NCI-H1436 treated with DMSO at 0.1 percent for 48 hours (cell line): ENCODE measurements around the gene RNPC3.

Experiments
- DNase-seq: peaks from one replicate; lab custom pipeline; 2025; lab: John Stamatoyannopoulos, UW

RNPC3 gene, protein sequence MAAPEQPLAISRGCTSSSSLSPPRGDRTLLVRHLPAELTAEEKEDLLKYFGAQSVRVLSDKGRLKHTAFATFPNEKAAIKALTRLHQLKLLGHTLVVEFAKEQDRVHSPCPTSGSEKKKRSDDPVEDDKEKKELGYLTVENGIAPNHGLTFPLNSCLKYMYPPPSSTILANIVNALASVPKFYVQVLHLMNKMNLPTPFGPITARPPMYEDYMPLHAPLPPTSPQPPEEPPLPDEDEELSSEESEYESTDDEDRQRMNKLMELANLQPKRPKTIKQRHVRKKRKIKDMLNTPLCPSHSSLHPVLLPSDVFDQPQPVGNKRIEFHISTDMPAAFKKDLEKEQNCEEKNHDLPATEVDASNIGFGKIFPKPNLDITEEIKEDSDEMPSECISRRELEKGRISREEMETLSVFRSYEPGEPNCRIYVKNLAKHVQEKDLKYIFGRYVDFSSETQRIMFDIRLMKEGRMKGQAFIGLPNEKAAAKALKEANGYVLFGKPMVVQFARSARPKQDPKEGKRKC

DNA sequence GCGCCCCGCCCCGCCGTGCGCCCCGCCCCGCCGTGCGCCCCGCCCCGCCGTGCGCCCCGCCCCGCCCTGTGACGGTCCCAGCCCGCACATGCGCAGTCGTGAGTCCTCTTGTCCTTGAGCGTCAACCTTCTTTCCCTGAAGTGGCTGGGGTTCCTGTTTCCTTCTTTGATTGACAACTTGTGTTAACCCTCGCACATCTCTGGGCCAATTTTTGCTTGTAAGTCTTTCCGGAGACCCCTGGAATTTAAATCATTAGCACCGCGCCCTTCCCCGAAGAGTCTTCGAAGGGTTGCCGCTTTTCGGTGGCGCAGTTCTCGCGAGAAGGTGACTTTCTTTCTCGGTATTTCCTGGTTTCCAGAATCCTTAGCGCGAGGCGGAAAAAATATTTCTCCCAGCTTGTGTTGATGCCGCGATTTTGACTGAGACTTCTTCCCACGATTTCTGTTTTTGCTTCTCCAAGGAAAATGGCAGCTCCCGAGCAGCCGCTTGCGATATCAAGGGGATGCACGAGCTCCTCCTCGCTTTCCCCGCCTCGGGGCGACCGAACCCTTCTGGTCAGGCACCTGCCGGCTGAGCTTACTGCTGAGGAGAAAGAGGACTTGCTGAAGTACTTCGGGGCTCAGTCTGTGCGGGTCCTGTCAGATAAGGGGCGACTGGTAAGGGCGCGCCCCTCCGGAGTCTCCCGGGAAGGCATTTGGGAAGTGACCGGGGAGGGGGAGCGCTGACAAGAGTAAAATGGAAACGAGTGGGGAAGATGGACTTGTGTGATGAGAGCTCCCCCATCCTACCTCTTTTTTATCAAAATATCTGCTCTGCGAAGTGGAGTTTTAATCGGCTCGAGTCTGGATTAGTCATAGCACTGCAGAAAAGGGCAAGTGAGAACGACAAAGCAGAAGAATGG is at the start of gene RNPC3:
Gene RNPC3 (plus strand): TSS at position 93 of the 901 bp plus-strand sequence. CDS start 372 bp downstream, at position 465.
- peak; percentile 64 for DNase-seq

DNA sequence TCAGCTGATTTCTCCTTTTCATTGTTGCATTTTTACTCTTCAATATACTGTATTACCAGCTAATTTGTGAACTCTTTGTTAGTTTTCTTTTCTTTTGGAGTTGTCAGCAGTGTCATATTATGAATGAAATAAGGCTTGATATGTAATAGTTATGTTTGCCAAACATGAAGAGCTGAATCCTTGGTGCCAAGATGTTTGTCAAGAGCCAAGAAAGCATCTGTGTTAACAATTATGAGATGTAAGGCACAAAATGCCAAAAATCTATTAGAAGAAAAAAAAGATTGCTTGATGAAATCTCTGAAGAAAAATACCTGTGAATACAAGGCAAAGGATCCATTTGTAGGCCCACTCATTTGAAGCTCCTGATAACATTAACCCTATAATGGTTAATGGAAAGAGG is 48.4 kb upstream of the RNPC3 start:
- DNase-seq, result no peak

DNA sequence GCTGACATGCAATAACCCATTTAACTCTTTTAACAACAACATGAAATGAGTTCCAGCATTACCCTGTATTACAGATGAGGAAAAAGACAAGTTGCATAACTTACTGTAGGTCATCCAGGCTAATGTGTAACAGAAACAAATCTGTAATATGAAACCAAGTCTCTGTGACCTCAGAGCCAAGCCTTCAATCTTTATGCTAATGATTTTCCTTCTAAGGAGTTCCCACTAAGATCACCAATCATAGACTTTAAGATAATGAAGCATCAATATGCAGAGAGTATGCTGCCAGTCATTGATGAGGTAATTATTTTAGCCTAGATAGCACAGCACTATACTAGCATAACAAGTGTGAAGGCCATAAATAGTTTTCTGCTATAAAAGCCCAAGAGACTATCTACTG is 35.6 kb upstream of the RNPC3 start:
- DNase-seq, result no peak

DNA sequence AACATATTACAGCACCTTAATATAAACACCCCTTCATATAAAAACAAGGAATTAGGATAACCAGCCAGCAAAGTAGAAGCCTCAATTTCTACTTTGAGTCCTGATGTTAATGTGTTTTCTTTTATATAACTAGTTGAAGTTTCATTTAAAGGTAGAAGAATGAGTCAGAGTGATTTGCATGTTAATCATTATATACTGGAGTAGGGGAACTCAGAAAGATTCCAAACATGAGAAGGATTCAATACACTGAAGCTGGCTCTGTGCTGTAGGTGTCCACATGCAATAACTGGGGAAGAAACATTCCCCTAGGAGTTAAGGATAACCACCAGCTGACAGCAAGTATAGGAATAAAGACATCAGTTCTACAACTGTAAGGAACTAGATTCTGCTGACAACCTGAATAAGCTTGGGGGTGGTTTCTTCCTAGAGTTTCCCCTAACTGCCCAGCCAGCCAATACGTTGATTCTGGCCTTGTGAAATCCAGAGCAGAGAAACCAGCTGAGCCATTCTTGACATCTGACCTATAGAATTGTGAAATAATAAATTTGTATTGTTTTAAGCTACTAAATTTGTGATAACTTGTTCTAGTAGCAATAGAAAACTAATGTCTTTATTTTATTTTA is 33.4 kb upstream of the RNPC3 start:
- DNase-seq, result no peak

DNA sequence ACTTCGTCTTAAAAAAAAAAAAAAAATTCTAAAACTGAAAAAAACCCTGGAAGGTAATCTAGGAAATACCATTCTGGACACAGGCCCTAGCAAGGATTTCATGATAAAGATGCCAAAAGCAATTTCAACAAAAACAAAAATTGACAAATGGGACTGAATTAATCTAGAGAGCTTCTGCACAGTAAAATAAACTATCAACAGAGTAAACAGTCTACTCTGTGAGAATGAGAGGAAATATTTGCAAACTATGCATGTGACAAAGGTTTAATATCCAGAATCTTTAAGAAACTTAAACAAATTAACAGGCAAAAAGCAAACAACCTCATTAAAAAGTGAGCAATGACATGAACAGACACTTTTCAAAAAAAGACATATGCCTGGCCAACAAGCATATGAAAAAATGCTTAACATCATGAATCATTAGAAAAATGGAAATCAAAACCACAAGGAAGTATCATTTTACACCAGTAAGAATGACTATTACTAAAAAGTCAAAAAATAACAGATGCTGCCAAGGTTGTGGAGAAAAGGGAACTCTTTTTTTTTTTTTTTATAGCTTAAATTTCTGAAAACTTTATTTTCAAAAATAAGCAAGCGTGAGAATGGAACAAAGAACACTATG is 29.4 kb upstream of the RNPC3 start:
- no peak for DNase-seq

DNA sequence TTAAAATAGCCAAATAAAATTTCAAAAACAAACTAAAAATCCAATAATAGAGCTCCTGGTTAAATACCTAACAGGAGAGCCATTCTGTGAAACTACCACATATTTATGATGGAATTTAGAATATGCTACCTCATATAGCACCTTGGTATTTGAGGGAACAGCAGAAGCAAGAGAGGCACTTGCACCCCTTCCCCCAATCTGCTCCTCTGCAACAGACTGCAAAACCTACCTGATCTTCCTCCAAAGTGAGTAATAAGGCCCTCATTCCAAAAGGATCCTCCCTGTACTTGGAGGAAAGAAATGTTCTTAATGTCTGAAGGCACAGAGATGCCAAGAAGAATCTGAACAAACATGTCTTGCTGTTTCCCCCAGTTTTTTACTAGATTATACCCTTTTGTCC is 28.1 kb upstream of the RNPC3 start:
- DNase-seq, result no peak

DNA sequence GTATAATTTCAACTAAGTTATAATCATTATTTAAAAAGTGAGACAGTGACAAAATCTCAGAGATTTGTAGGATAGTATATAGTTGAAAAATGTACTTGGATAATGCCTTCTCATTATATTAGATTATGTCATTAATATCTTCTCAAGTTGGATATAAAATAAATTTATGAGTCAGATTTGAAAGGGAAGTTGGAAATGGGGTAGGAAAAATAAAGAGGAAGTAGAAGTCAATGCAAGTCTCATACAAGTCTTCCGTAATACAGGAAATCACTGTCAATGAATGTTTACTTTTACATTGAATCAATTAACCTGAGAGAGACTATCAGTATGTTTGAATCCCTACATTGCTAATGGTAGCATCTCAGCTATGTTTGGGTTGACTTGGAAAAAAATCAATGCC is 16.2 kb upstream of the RNPC3 start:
- DNase-seq, result no peak

DNA sequence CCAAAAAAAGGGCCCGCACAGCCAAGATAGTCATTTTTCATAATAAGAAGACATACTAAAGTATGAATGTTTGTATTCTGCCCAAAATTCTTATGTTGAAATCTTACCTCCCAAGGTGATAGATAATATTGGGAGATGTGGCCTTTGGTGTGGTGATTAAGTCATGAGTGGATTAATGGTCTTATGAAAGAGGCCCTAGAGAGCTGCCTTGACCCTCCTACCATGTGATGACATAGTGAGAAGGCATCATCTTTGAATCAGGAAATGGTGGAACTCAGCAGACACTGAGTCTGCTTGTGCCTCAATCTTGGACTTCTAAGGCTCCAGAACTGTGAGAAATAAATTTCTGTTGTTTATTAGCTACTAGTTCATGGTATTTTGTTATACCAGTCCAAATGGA is 11.8 kb upstream of the RNPC3 start:
- DNase-seq, result no peak

DNA sequence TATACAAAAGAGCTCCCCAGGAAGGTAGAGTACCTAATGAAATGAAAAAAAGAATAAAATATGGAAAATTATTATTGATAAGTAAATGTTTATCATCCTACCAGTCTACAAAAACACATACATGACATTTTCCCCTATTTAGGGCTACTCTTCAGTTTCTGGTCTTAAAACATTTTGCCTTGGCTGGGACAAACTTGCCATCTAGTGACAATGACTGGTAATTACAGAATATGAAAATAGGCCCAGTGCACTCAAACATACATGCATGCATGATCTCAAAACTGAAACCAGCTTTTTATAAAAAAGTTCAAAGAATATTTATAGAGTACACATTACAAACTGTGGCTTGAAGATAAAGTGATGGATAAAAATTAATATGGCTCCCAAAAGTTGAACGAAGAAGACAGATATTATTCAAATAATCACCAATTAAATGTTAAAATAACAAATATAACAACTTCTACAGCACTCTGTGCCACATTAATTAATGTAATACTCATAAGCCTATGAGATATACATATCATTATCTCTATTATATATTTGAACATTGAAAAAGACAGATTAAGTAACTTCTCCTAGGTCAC is 10.5 kb upstream of the RNPC3 start:
- DNase-seq, result no peak

DNA sequence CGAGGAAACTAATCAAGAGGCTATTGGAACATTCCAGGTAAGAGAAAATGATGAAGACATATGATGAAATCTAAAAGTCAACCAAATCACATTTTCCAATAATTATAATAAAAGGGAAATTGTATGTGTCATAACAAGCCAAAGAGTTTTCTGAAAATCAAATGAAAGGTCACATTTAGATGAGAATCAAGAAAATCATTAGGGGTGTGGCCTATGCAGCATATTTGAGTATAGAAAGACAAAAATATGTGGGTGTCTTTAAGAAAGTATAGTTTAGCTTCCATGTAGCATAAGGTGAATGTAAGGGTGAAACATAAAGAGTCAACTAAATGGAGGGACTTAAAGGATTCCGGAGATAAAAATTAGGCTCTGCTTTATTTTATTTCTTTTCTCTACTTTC is 9.2 kb upstream of the RNPC3 start:
- DNase-seq, result no peak

DNA sequence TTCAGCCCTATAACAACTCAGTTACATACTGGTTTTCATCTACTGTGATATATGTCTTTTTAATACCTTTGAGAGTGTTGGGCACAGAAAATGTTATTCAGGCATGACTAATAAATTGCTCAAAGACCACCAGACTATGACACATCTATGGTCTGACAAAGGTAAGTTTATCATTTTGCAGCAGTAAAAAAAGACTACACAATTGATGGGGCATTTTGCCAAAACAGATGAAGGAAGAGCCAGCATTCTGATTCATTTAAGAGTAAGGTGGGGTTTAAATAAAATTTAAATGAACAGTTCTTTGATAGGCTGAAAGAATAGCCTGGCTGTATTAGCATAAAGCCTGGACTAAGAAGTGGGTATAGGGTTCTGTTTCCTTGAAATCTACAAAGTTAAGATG is 8.8 kb upstream of the RNPC3 start:
- no peak for DNase-seq

DNA sequence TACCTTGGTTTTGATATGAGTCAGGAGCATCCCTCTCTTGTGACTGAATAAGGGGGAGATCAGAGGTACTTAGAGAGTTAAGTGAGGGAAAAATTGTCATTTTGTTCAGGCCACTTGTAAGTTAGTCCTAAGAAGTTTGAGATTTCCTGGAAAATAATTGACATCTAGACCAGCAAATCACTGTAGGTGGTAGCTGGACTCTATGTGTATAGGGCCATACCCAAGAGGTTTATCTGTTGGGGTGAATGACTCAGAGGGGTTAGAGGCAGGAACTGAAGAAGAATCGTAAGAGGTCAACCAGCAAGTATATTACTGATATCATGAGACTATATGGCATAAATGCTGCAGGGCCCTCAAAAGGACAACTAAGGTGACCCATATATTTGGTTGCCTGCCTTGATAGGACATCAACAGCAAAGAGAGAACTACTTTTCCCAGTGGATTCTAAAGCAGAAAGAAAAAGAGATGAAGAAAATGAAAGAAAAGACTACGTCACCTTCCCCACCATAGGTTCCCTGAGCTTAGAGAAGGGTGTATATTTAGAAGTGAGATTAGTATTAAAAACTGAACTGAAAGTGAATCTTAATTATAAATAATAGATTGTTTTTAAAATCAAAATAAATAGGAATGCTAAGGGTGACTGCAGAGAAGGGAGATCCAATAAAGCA is 8.0 kb upstream of the RNPC3 start:
- no peak for DNase-seq

DNA sequence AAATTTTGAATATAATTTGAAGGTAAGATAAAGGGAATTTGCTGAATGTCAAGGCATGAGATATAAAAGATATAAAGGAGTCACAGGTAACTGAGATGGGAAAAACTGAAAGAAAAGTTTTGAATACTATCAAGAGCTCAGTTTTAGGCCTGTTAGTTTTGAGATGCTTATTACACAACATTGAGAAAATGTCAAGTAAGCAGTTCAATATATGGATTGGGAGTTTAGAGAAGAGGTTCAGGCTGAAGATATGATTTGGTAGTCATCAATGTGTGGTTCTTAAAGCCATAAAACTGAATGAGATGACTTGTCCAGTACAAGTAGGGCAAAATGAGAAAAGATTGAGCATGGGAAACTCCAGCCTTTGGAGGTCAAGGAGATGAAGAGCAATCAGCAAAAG is 4.7 kb upstream of the RNPC3 start:
- no peak for DNase-seq

DNA sequence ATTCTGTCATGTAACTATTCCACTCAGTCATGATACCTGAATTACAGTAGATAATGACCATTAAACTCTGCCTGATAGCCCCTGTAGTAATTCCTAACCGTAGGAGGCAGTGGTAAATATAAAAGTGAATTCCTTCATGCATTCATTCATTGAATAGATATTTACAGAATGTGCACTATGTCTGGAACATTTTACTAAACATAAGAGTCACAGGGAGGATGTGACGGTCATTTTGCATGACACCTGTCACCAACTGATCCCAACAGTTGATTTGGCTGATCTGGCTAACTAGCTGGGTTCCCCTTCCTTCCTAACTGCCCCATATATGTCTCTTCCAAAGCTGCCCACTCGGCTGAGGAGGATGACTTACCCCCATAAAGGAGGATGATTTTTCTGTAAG is 2.2 kb upstream of the RNPC3 start:
- no peak for DNase-seq

DNA sequence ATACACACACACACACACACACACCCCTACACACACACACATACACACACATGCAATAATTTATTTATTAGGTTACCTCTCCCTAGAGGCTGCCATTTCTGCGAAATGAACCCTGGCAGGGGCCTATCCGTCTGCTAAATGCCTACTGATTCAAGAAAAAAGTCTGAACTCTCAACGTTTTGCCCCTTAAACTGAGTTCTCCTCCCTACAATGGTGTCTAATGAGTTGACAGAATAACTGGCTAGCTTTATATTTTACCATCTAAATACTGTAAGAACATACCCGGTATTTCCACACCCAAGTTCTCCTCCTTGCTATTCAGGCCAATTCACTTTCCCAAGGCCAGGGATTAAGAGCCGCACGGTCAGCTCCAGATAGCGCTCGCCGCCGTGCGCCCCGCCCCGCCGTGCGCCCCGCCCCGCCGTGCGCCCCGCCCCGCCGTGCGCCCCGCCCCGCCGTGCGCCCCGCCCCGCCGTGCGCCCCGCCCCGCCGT is 339 bp upstream of the RNPC3 start:
- DNase-seq, result no peak

DNA sequence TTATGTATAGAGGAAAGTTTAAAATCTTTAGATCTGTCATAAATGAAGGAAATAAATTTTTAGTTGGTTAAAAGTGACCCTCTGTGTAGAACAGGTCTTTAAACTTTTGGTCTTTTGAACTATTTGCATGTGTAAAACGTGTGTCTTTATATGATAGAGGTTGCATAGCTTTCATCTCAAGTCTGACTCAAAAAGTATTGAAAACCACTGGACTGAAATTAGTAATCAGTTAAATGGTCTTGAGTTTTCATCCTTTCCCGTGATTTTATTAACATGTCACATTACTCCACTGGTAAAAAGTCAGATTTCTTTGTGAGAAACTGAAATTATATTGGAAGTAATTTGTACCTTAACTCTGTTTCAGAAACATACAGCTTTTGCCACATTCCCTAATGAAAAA is 1.8 kb downstream of the RNPC3 start:
- no peak for DNase-seq

DNA sequence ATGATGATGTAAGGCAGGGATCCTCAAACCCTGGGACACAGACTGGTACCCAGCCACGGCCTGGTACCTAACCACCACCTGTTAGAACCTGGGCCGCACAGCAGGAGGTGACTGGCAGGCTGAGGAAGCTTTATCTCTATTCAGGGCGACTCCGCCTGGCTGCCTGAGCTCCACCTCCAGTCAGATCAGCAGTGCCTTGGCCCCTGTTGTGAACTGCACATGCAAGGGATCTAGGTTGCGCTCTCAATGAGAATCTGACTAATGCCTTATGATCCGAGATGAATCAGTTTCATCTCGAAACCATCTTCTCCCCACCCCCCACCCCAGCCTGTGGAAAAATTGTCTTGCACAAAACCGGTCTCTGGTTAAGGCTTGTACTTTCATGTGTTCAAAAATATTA is 4.2 kb downstream of the RNPC3 start:
- no peak for DNase-seq

DNA sequence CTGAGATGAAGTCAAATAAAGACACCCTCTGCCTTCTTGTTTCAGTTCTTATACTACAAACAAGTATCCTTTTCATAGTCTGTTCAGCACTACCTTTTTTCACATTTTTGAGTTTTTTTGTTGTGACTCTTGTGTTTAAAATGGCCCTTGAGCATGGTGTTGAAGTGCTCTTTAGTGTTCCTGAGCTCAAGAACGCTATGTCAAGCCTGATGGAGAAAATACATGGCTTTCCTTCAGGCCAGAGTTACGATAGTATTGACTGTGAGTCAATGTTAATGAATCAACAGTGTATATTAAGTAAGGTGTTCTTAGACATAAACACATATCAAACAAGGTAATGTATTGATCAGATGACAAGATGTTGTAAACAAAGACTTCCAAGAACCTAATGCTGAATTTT is 12.7 kb downstream of the RNPC3 start:
- no peak for DNase-seq

DNA sequence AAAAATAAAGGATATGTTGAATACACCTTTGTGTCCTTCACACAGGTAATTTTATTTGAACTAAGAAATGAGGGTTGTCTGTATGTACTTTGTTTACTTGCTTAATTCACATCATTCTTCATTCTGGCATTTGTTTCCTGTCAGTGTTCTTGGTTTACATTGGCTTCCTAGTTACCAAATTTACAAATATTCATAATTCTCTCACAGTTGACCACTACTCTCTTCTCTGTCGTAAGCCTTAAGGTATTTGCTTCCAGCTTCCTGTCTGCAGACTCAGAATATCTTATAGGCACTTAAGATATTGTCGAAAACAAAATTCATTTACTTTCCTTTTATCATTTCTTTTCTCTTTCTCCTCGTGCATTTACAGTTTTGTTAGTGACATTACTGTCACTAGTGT is 15.9 kb downstream of the RNPC3 start:
- DNase-seq, result no peak

DNA sequence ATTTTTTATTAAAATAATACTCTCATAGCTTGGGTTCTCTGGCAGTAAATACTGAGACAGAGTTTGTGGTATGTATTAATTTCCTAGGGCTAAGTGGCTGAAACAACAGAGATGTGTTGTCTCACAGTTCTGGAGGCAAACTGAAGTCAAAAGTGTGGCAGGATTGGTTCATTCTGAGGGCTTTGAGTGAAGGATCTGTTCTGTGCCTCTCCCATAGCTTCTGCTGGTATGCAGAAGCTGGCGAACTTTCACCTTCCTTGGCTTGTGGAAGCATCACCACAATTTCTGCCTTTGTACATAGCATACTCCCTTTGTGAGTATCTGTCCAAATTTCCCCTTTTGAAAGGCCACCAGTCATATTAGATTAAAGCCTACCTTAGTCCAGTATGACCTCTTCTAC is 21.0 kb downstream of the RNPC3 start:
- no peak for DNase-seq

DNA sequence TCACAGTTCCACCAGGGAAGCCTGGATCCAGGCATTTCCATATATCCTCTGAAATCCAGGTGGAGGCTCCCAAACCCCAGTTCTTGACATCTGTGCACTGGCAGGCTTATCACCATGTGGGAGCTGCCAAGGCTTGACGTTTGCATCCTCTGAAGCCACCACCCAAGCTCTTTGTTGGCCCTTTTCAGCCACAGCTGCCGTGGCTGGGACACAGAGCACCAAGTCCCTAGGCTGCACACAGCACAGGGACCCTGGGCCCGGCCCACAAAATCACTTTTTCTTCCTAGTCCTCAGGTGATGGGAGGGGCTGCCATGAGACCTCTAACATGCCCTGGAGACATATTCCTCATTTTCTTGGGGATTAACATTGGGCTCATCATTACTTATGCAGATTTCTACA is 22.3 kb downstream of the RNPC3 start:
- no peak for DNase-seq
